HepG2 (cell line): ENCODE measurements around the gene MGAT2. TPM values are rescaled to one million over a fixed set of nuclear protein-coding genes. Genes with fewer than 3 reads are reported as not detected.

Source experiments
- ATF5 ChIP-seq: sonication (generic); formaldehyde crosslinking; IDR thresholded peaks from 2 replicates; pipeline ENCODE4 v1.4.0; 2020; ENCODE audit warnings: mild to moderate bottlenecking, low read depth, missing genetic modification reagents
- DMAP1 ChIP-seq: IDR thresholded peaks from 2 replicates; pipeline ENCODE4 v1.6.1; 2016
- GZF1 ChIP-seq: sonication (generic); formaldehyde crosslinking; IDR thresholded peaks from 2 replicates; pipeline ENCODE4 v1.5.1; 2020; ENCODE audit warnings: mild to moderate bottlenecking, missing genetic modification reagents
- HOXA5 ChIP-seq: sonication (generic); formaldehyde crosslinking; IDR thresholded peaks from 2 replicates; pipeline ENCODE4 v1.4.0; 2020; ENCODE audit warnings: missing genetic modification reagents
- IKZF5 ChIP-seq: IDR thresholded peaks from 2 replicates; pipeline ENCODE4 v1.6.1; 2018; ENCODE audit warnings: missing genetic modification reagents, mild to moderate bottlenecking, missing compliant biosample characterization
- KMT2B ChIP-seq: IDR thresholded peaks from 2 replicates; pipeline ENCODE4 v1.6.1; 2016; ENCODE audit warnings: missing genetic modification reagents, missing compliant biosample characterization
- MED1 ChIP-seq: sonication (generic); formaldehyde crosslinking; IDR thresholded peaks from 2 replicates; pipeline ENCODE4 v1.4.0; 2020; ENCODE audit warnings: missing genetic modification reagents
- PHB2 ChIP-seq: fragments of 450-650 bp; IDR thresholded peaks from 2 replicates; pipeline ENCODE4 v1.6.1; 2018; ENCODE audit not compliant: partially characterized antibody
- SNAPC4 ChIP-seq: sonication (generic); formaldehyde crosslinking; IDR thresholded peaks from 2 replicates; pipeline ENCODE4 v1.4.0; 2020; ENCODE audit warnings: mild to moderate bottlenecking, missing genetic modification reagents
- SPEN ChIP-seq: sonication (generic); formaldehyde crosslinking; IDR thresholded peaks from 2 replicates; pipeline ENCODE4 v1.5.1; 2020; ENCODE audit warnings: low read depth, mild to moderate bottlenecking, missing genetic modification reagents
- SUZ12 ChIP-seq: fragments of 150-350 bp; IDR thresholded peaks from 2 replicates; pipeline ENCODE4 v1.6.1; 2014; ENCODE audit warnings: low read depth, low read length
- ZBTB25 ChIP-seq: IDR thresholded peaks from 2 replicates; pipeline ENCODE4 v1.6.1; 2018; ENCODE audit warnings: missing genetic modification reagents
- ZBTB38 ChIP-seq: sonication (generic); formaldehyde crosslinking; IDR thresholded peaks from 2 replicates; pipeline ENCODE4 v1.5.1; 2020; ENCODE audit warnings: mild to moderate bottlenecking, missing genetic modification reagents
- ZFP91 ChIP-seq: sonication (generic); formaldehyde crosslinking; IDR thresholded peaks from 2 replicates; pipeline ENCODE4 v1.9.0; 2022; ENCODE audit warnings: missing genetic modification reagents, mild to moderate bottlenecking, borderline replicate concordance
- ZNF225 ChIP-seq: sonication (generic); formaldehyde crosslinking; IDR thresholded peaks from 2 replicates; pipeline ENCODE4 v1.4.0; 2020; ENCODE audit warnings: mild to moderate bottlenecking, missing genetic modification reagents
- ZNF256 ChIP-seq: sonication (generic); formaldehyde crosslinking; conservative IDR thresholded peaks from 2 replicates; pipeline ENCODE4 v1.4.0; 2020; ENCODE audit warnings: missing genetic modification reagents
- ZNF296 ChIP-seq: sonication (generic); formaldehyde crosslinking; conservative IDR thresholded peaks from 2 replicates; pipeline ENCODE4 v1.5.0; 2020; ENCODE audit warnings: mild to moderate bottlenecking, missing genetic modification reagents
- ZNF713 ChIP-seq: sonication (generic); formaldehyde crosslinking; IDR thresholded peaks from 2 replicates; pipeline ENCODE4 v1.4.0; 2020; ENCODE audit warnings: mild to moderate bottlenecking, missing genetic modification reagents
- ZNF749 ChIP-seq: sonication (generic); formaldehyde crosslinking; IDR thresholded peaks from 2 replicates; pipeline ENCODE4 v1.8.0; 2022; ENCODE audit warnings: mild to moderate bottlenecking, missing genetic modification reagents, moderate library complexity, borderline replicate concordance
- ZSCAN30 ChIP-seq: sonication (generic); formaldehyde crosslinking; IDR thresholded peaks from 2 replicates; pipeline ENCODE4 v1.5.0; 2020; ENCODE audit warnings: mild to moderate bottlenecking, missing genetic modification reagents
- polyA plus RNA-seq, 8 experiments: library from polyadenylated mRNA; depleted of rRNA in 3 of 8; stranded (reverse) in 7 of 8; unstranded in 1 of 8; fragments of >200 nt; fragmentation: Illumina TruSeq in 4 of 8; extraction: Trizol in 4 of 8; gene quantifications; 2 replicates each; pipeline versions ENCODE4 v1.2.1 to v1.2.3, GENCODE V29; 2011 to 2016; ENCODE audit warnings: low read depth in 4 of 8, missing spikeins in 1 of 8, mixed read lengths in 1 of 8; ENCODE audit not compliant: insufficient read depth in 1 of 8
- total RNA-seq, 5 experiments: library from RNA; depleted of rRNA; stranded (reverse); fragments of >200 nt; fragmentation: Illumina TruSeq; extraction: Trizol; gene quantifications; 2 replicates each; pipeline ENCODE4 v1.2.3, GENCODE V29; 2016; ENCODE audit warnings: low read depth in 1 of 5

MGAT2 gene
- total and polyA plus RNA-seq, 2 of the 13 experiments (the other 11 are each of a cell fraction or from before 2014, with no cell fraction given), result 12.9 to 51.9 TPM

GRCh38 chr14:49620182-49621113 is at the start of gene MGAT2, which contains the start of gene RPL36AL (continued):
- TF ChIP-seq SNAPC4 (CRISPR knock-in tag), result no peak
- no peak; the same call in 1 of the 2 replicates for TF ChIP-seq ZBTB25 (CRISPR knock-in tag)
- TF ChIP-seq MED1, result peak; percentile 72
- TF ChIP-seq ZNF225 (CRISPR knock-in tag), result no peak; the same call in 1 of the 2 replicates
- TF ChIP-seq ZNF256 (CRISPR knock-in tag), result 0 out of 2 replicates have a peak, but pooled peaks have one; percentile 81
- TF ChIP-seq SPEN (CRISPR knock-in tag), result peak; percentile 56
- no peak for TF ChIP-seq SUZ12
- TF ChIP-seq IKZF5 (CRISPR knock-in tag), result peak; percentile 80
- 0 out of 2 replicates have a peak, but pooled peaks have one; percentile 27 for TF ChIP-seq GZF1 (CRISPR knock-in tag)
- TF ChIP-seq PHB2, result no peak
- peak; percentile 70; the same call in 1 of the 2 replicates for TF ChIP-seq ZSCAN30 (CRISPR knock-in tag)
- TF ChIP-seq HOXA5 (CRISPR knock-in tag), result peak; percentile 87
- no peak for TF ChIP-seq ZNF713
- TF ChIP-seq ATF5 (CRISPR knock-in tag), result 0 out of 2 replicates have a peak, but pooled peaks have one; percentile 46
- peak; percentile 49; the same call in 1 of the 2 replicates for TF ChIP-seq ZBTB38 (CRISPR knock-in tag)
- TF ChIP-seq ZFP91 (CRISPR knock-in tag), result peak; percentile 53; the same call in 1 of the 2 replicates
- peak; percentile 39; the same call in 1 of the 2 replicates for TF ChIP-seq ZNF296 (CRISPR knock-in tag)
- TF ChIP-seq ZNF749, result no peak
- peak; percentile 90 for TF ChIP-seq DMAP1 (CRISPR knock-in tag)
- TF ChIP-seq KMT2B (CRISPR knock-in tag), result peak; percentile 68
